Mucosa of descending colon (tissue), 3 donors: ENCODE measurements around the gene UPK1A. TPM values are rescaled to one million over a fixed set of nuclear protein-coding genes. Genes with fewer than 3 reads are reported as not detected.

Experiments used
- ATAC-seq: fragments of 200-7000 bp; cut with Tn5 transposase; one replicate; pipeline ENCODE4 v1.9.1; 2020; ENCODE audit warnings: mild to moderate bottlenecking, moderate library complexity
- DNase-seq, 3 donors: peaks; one replicate each; pipeline ENCODE4 v3.0.0-alpha.2; 2020
- H3K36me3 ChIP-seq: fragments of 200-600 bp; one replicate; pipeline ENCODE4 v1.8.0; 2021; ENCODE audit warnings: low read depth, mild to moderate bottlenecking
- H3K4me1 ChIP-seq: fragments of 200-600 bp; one replicate; pipeline ENCODE4 v1.8.0; 2021; ENCODE audit warnings: low read depth, mild to moderate bottlenecking
- H3K4me3 ChIP-seq: fragments of 200-600 bp; one replicate; pipeline ENCODE4 v1.8.0; 2021; ENCODE audit warnings: mild to moderate bottlenecking
- H3K9me3 ChIP-seq: fragments of 200-600 bp; one replicate; pipeline ENCODE4 v1.8.0; 2021; ENCODE audit warnings: mild to moderate bottlenecking
- intact Hi-C, 2 donors: fragments of 100-400 bp; cut with DNase I in 1 of 2; cut with micrococcal nuclease in 1 of 2; formaldehyde crosslinking; loops; one replicate each; pipeline versions ENCODE4 v1.11.0 to v1.11.1; 2022; cut with DNase I, micrococcal nuclease
- total RNA-seq, 3 donors: library from RNA; stranded (reverse); fragmentation: NEBNext Ultra II Directional in 2 of 3; extraction: Animal tissue kit (Norgen Biotek cat#: 25700) in 2 of 3; gene quantifications; one replicate each; pipeline versions ENCODE4 v1.2.1 to v1.2.4, GENCODE V29; 2021 to 2023
- TF ChIP-seq, protein P1 (sequence below): fragments of 200-600 bp; IDR thresholded peaks from one replicate; pipeline ENCODE4 v1.8.0; 2022; ENCODE audit warnings: antibody characterized with exemption, mild to moderate bottlenecking
- donor health status: DM: no; HTN: no; CAD: no; lungs with moderate emphysema.
- donor health status: DM: no; HTN: no; CAD: no.
- donor health status: DM: no; HTN: yes; CAD: no.

UPK1A gene
- total RNA-seq, 3 donors from 2014 or later: not detected

GRCh38 chr19:35622750-35623149, 43.6 kb upstream of the UPK1A start:
- intact Hi-C loops: no loop called here
- no peak for DNase-seq

DNA sequence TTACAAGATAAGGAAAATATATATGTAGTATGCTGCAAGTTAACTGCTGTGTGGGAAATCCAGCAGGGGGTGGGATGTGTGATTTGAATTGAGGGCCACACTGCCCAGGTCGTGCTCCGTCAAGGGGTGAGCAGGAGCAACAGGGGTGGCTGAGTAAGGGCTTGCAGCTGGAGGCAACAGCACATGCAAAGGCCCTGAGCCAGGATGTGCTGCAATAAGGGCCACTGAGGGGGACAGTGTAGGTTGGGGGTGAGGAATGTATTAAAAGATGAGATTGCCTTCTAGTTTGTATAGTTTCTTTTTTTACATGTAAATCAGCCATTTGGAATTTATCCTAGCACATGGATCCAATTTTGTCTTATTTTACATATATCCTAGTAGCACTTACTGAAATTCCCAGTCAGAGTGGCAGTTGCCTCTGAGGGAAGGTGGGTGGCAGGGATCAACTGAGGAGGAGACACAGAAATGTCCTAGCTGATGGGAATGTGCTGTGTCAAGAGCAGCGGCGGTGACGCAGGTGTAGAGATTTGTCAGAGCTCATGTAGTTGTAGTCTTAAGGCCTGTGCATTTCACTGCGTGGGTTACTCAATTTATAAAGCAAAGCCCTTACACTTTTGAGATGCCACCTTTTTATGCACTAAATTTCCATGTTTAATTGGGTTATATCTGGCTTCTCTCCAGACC, 42.8 kb upstream of the UPK1A start:
- H3K4me1 ChIP-seq: no peaks in the 10 kb centered on the region
- intact Hi-C loops: no loop called here
- TF ChIP-seq, protein P1, sequence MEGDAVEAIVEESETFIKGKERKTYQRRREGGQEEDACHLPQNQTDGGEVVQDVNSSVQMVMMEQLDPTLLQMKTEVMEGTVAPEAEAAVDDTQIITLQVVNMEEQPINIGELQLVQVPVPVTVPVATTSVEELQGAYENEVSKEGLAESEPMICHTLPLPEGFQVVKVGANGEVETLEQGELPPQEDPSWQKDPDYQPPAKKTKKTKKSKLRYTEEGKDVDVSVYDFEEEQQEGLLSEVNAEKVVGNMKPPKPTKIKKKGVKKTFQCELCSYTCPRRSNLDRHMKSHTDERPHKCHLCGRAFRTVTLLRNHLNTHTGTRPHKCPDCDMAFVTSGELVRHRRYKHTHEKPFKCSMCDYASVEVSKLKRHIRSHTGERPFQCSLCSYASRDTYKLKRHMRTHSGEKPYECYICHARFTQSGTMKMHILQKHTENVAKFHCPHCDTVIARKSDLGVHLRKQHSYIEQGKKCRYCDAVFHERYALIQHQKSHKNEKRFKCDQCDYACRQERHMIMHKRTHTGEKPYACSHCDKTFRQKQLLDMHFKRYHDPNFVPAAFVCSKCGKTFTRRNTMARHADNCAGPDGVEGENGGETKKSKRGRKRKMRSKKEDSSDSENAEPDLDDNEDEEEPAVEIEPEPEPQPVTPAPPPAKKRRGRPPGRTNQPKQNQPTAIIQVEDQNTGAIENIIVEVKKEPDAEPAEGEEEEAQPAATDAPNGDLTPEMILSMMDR: no peak
- H3K9me3 ChIP-seq: no peaks in the 10 kb centered on the region
- DNase-seq (no peak), ATAC-seq (no peak)
- H3K36me3 ChIP-seq: no peaks in the 10 kb centered on the region
- H3K4me3 ChIP-seq: no peak overlapping the region

More at GRCh38 chr19:35622750-35623149, 43.6 kb upstream of the UPK1A start:
- no peaks in the 10 kb centered on the region for H3K4me1 ChIP-seq
- no peak overlapping the region for H3K4me3 ChIP-seq
- ATAC-seq: no peak
- no peaks in the 10 kb centered on the region for H3K9me3 ChIP-seq
- H3K36me3 ChIP-seq: no peaks in the 10 kb centered on the region
- TF ChIP-seq, protein P1: no peak

DNA sequence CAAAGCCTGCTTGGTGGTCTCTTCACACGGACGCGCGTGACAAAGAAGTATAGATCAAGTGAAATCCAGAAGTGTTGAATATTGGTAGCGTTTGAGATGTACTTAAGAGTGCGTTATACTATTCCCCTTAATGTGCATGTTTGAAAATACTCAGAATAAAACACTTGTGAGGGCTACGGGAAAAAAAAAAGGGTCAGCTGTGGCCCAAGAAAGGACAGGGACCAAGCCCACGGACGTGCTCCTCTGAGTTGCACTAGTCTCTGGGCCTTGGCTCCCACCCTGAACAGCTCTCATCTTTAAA, 38.1 kb upstream of the UPK1A start:
- Histone ChIP-seq H3K9me3 (no peaks in the 10 kb centered on the region), H3K4me3 (peak overlapping the region; percentile 94), H3K36me3 (peaks cover 4% of the 10 kb centered on the region), H3K4me1 (peaks cover 9% of the 10 kb centered on the region)
- intact Hi-C loops: no loop called here
- TF ChIP-seq, protein P1: no peak
- DNase-seq: no peak
- ATAC-seq: no peak

DNA sequence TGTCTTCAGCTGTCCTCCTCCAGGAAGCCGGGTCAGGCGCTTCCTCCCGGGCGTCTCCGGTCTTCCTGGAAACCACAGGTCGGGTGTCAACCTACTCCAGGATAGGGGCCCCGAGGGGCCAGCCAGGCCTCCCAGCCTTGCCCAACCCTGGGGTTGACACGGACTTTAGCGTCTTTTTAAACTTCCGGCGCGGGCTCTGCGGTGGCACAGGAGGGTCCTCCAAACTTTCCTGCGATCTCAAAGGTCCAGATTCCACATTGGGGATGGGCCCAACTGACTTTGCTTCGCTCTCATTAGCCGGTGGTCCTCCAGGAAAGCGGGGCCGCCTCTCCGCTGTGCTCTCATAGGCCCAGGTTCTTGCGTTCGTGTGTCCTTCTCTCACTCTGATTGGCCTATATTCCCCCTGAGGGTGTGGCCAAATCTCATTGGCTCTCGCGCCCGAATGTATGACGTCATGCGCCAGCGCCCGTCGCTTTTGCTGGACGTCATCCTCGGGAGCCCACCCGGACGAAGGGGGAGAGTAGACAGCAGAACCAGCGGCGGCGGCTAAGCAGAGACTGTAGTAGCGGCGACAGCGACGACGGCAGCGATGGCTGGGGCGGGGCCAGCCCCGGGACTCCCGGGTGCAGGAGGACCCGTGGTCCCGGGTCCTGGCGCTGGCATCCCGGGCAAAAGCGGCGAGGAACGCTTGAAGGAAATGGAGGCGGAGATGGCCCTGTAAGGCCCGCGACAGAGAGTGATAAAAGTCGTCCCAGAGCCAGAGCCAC, 37.6 kb upstream of the UPK1A start, which contains the start of gene RBM42:
Gene RBM42 (plus strand): TSS at position 472 of the 767 bp plus-strand sequence. CDS start 118 bp downstream, at position 590.
- TF ChIP-seq, protein P1: no peak
- Histone ChIP-seq H3K9me3 (no peaks in the 10 kb centered on the region), H3K4me1 (peaks cover 9% of the 10 kb centered on the region), H3K36me3 (peaks cover 4% of the 10 kb centered on the region), H3K4me3 (peak within 1 kb of the TSS; percentile 94)
- ATAC-seq: peak; percentile 100
- DNase-seq: peak; percentile 97
- intact Hi-C loops: no loop called here

GRCh38 chr19:35629332-35629633, 37.0 kb upstream of the UPK1A start:
- peaks cover 6% of the 10 kb centered on the region for H3K36me3 ChIP-seq
- H3K4me1 ChIP-seq: peaks cover 9% of the 10 kb centered on the region
- DNase-seq (no peak), ATAC-seq (no peak)
- intact Hi-C loops: no loop called here
- TF ChIP-seq, protein P1: no peak
- no peaks in the 10 kb centered on the region for H3K9me3 ChIP-seq
- peak overlapping the region; percentile 94 for H3K4me3 ChIP-seq
